WERI-Rb-1 (cell line): ENCODE data around the gene HOXD8.

Experiments
- DNase-seq: peaks from one replicate; pipeline ENCODE4 v3.0.0-alpha.2; 2020
- H3K27ac ChIP-seq: fragments of 250-450 bp; sonication (Bioruptor Pico); 2 replicates; pipeline ENCODE4 v1.5.1; 2020; ENCODE audit warnings: mild to moderate bottlenecking, moderate library complexity
- H3K27me3 ChIP-seq: fragments of 250-450 bp; sonication (Bioruptor Pico); 2 replicates; pipeline ENCODE4 v1.5.1; 2021; ENCODE audit warnings: mild to moderate bottlenecking, low read depth, moderate library complexity; ENCODE audit not compliant: insufficient read depth, severe bottlenecking
- H3K36me3 ChIP-seq: fragments of 250-450 bp; sonication (Bioruptor Pico); 2 replicates; pipeline ENCODE4 v1.5.1; 2020; ENCODE audit warnings: mild to moderate bottlenecking, moderate library complexity
- H3K4me3 ChIP-seq: 2 replicates; pipeline ENCODE4 v1.5.1; 2011; ENCODE audit warnings: low read depth, mild to moderate bottlenecking, control low read depth, low read length
- H3K9me3 ChIP-seq: fragments of 250-450 bp; sonication (Bioruptor Pico); 2 replicates; pipeline ENCODE4 v1.5.1; 2021; ENCODE audit warnings: mild to moderate bottlenecking, moderate library complexity; ENCODE audit not compliant: severe bottlenecking
- CTCF ChIP-seq: IDR thresholded peaks from 2 replicates; pipeline ENCODE4 v1.5.1; 2011; ENCODE audit warnings: low read depth, mild to moderate bottlenecking, control low read depth, inconsistent platforms, low read length

HOXD8 gene

DNA sequence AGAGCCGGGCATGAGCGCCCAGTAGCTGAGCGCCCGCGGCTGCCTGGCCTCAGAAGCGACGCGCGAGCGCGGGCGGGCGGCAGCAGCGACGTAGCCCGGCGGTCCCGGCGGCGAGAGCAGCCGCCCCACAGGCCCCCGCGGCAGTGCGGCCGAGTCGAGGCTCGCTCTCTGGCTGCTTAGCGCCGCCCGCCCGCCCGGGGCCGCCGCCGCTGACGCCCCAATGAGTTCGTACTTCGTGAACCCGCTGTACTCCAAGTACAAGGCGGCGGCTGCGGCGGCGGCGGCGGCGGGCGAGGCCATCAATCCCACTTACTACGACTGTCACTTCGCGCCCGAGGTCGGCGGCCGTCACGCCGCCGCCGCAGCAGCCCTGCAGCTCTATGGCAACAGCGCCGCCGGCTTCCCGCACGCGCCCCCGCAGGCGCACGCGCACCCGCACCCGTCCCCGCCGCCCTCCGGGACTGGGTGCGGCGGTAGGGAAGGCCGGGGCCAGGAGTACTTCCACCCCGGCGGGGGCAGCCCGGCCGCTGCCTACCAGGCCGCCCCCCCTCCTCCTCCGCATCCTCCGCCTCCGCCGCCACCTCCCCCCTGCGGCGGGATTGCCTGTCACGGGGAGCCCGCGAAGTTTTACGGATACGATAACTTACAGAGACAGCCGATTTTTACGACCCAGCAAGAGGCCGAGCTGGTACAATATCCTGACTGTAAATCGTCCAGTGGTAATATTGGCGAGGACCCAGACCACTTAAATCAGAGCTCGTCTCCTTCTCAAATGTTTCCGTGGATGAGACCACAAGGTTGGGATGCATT is 847 bp downstream of the HOXD8 start:
- H3K36me3 ChIP-seq, result no peaks in the 10 kb centered on the region
- no peak for DNase-seq
- no peak overlapping the region; the same call in 1 of the 2 replicates for H3K4me3 ChIP-seq
- no peak for TF ChIP-seq CTCF
- no peak overlapping the region for H3K27ac ChIP-seq
- H3K9me3 ChIP-seq, result peaks cover 9% of the 10 kb centered on the region
- H3K27me3 ChIP-seq, result peaks cover 94% of the 10 kb centered on the region

- H3K27me3 ChIP-seq, result peaks cover 94% of the 10 kb centered on the region
Observed at GRCh38 chr2:176130957-176131847, 1.7 kb downstream of the HOXD8 start.

GRCh38 chr2:176131848-176132158 is 2.3 kb downstream of the HOXD8 start:
- no peak overlapping the region for H3K4me3 ChIP-seq
- no peaks in the 10 kb centered on the region for H3K36me3 ChIP-seq
- no peak for TF ChIP-seq CTCF
- no peak for DNase-seq
- H3K27ac ChIP-seq, result no peak overlapping the region
- H3K9me3 ChIP-seq, result peaks cover 9% of the 10 kb centered on the region
- peaks cover 94% of the 10 kb centered on the region for H3K27me3 ChIP-seq

More at GRCh38 chr2:176130957-176131847, 1.7 kb downstream of the HOXD8 start:
- H3K9me3 ChIP-seq, result peaks cover 9% of the 10 kb centered on the region
- H3K27ac ChIP-seq, result no peak overlapping the region
- no peak for TF ChIP-seq CTCF
- DNase-seq, result no peak
- H3K4me3 ChIP-seq, result no peak overlapping the region
- H3K36me3 ChIP-seq, result no peaks in the 10 kb centered on the region

DNA sequence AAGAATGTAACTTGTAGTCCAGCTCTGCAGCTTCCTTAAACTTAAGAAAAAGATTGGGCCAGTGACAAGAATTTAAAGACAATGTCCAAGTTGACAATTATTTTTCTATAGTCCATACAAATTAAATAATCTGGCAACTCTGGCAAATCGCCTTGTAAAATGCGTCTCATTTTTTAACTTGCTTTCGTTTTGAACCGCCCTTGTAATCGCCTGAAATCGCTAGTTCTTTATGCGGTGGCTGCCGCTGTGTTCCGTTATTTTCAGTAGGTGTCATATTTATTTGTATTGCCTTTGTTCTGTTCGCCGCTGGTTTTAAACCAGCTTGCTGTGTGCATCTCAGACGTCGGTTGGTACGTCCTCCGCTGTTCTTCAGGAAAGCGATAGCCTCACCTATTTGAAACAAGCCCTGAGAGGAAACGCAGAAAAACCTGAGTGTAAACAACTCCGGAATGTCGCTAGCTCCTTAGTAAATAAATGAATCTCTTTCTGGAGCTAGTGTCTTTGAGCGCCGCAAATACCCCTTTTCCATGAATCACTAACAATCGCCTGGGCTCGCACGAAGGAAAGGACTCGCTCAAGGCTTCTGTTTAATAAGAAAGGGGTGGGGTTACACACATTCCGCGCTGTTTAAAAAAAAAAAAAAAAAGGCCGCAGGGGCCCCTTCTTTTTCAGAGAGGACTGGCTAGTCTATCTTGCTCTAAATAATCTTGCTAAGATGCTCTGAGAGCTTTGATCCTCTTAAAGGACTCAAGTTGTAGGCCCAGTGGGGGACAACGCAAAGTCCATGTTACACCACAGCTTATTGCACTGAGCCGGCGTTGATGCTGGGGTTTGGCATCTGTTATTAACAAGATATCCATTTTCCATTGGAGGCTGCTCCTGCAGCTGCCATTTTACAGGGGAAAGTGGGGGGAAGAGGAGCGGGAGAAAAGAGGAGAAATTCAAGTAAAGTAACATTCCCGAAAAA is 3.0 kb downstream of the HOXD8 start:
- H3K27me3 ChIP-seq, result peaks cover 94% of the 10 kb centered on the region
- H3K36me3 ChIP-seq, result no peaks in the 10 kb centered on the region
- no peak for TF ChIP-seq CTCF
- peaks cover 9% of the 10 kb centered on the region for H3K9me3 ChIP-seq
- peak; percentile 69 for DNase-seq
- no peak overlapping the region for H3K4me3 ChIP-seq
- H3K27ac ChIP-seq, result no peak overlapping the region

- DNase-seq, result no peak
- Histone ChIP-seq H3K4me3 (no peak overlapping the region), H3K27ac (no peak overlapping the region), H3K27me3 (peaks cover 94% of the 10 kb centered on the region), H3K9me3 (peaks cover 9% of the 10 kb centered on the region), H3K36me3 (no peaks in the 10 kb centered on the region)
- TF ChIP-seq CTCF, result no peak
Observed at GRCh38 chr2:176133389-176133788, 3.9 kb downstream of the HOXD8 start.
